NCI-H1105 (cell line): ENCODE data around the gene LBR.
"Not testable (repeated sequence)": the region's sequence is repeated elsewhere in the genome, so short reads cannot be mapped to it uniquely, and the experiment has no call there.

Source experiments
- DNase-seq: peaks from one replicate; lab custom pipeline; 2025; lab: John Stamatoyannopoulos, UW

LBR gene

DNA sequence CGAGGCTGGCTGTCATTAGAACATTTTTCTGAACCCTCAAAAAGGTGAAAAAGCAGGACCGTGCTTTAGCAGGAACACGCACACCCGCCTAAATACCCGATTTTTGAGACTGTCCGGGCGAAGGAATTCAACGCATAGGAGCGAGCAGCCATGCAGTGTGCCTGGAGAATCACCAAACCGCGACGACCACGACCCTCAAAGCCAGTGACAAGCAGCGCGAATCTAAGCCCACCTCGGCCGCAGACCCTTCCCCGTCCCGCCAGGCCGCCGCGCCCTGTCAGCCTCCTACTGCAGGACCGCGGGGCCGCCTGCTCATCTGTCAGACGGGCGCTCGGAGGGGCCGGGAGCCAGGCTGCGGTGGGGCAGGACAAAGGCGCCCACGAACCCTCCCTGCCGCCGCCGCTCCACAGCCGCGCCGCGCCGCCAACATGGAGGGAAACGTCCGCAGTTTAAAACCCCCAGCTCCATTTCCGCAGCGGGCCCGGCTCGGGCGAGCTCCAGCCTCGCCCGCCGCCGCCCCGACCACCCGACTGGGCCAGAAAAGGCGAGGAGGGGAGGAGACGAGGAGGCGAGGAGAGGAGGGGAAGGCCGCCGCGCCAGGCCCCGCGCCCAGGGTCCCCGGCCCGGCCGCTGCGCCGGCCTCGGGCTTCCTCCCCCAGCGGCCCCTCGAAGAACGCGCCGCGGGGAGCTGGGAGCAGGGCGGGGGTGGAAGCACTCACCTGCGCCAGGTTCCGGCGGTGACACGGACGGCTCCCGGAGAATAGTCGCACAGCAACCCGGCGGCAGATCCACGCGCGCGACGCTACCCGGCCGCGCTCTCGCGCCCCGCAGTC, at the start of gene LBR:
TSS of gene LBR (minus strand) at position 804 of the 833 bp plus-strand sequence. CDS start 3,963 bp downstream, outside the sequence.
- no peak for DNase-seq

DNA sequence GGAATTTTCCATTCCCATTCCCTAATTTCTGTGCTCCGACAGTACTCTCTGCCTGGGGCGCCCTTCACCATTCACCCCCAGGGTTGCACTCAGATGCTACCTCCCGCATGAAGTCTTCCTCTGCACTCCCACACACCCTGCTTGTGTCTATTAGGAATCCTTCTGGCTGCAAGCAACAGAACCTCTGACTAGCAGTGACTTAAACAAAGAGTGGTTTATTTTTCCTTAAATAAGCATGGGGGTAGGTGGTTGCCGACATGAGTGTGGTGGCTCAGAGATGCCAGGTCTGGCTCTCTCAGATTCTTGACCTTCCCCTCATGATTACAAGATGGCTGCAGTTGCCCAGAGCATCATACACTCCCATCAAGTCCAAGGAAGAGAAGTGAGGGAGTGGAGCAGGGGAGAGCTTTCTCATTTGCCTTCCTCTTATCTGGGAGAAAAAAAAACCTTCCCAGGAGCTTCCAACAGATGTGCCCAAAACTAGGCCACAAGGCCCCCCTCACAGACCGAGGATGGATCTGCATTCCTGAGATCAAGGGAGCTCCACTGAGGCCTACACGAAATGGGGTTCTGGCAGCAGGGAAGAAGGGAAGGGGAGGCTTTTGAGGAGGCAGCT, 49.6 kb upstream of the LBR start:
- DNase-seq = no peak

DNA sequence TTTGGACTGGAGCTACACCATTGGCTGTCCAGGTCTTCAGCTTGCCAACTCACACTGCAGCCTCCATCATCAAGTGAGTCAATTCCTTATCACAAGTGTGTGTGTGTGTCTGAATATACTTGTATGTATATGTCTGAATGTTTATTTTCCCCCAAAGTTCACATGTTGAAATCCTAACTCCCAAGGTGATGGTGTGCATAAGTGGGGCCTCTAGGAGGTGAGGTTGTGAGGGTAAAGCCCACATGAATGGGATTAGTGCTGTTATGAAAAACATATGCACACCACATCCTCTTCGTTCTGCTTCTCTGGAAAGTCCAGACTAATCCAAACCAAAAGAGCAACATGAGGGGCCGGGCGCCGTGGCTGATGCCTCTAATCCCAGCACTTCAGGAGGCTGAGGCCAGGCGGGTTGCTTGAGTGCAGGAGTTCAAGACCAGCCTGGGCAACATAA, 48.7 kb upstream of the LBR start:
- DNase-seq = no peak

DNA sequence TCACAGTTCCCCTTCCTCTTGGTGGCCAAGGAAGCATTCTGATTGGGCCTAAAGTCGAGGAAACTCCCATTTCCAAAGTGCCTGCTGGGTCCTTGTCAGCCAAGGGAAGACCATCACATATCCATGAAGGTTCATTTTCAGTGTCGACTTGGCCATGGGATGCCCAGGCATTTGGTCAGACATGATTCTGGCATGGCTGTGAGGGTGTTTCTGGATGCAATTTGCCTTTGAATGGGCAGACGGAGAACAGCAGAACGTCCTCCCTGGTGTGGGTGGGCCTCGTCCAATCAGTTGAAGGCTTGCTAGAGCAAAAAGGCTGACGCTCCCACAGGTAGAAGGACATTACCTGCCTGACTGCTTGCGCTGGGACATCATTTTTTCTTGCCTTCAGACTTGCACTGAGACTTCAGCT, 48.3 kb upstream of the LBR start:
- no peak for DNase-seq

DNA sequence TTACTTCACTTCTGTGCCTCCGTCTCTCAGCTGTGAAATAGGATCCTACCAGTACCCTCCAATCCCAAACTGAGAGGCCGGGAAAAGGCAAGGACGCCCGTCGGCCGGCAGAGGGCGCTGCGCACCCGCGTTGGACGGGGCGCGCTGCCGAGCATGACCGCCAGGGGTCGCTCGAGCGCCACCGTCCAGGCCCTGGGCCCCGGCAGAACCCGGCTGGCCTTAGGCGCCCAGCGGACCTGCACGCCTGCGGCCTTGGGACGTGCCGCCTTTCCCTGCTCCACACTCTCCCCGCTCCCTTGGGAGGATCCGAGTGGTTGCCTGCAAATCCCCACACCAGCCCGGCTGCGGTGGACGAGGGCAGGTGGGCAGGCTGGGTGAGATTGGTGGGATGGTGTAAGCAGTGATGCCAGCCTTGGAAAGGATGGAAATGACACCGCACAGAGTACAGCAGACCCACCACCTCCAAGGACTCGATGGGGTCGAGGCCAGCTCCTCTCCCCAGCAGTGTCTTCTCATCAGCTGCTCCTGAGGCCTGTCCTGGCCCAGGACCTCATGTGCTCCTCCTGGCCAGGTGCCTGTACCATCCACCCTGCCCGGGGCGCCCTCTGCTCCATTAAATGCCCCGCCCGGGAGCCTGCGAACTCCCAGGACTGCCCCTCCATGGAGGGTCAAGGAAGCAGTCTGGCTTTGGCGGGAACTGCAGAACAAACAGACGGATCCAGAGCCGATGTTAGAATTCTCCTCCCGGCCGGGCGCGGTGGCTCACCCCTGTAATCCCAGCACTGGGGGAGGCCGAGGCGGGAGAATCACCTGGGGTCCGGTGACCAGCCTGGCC, 47.4 kb upstream of the LBR start:
- peak; percentile 60 for DNase-seq

DNA sequence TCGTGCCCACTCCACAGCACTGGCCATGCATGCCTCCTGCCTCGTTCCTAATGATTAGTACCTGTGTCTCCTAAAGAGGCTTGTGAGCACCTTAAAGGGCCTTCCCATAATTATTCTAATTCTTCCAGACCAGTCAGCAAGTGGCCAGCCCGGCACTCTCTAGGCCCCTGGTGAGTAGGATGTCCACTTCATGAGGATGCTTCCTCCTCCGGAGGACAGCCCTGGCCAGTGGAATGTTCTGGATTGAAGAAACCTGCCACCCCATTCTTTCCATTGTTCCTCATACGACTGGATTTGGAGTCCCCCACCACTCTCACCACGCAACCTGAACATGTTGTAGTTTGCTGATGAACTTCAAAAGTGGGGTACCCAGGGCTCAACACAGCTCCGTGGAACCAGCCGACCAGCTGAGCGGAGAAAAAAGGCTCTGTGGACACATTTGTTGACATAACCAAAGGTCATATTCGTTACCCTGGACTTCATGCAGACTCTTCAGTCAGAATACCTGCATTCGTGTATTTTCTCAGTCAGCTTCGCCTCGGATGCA, 46.7 kb upstream of the LBR start:
- no peak for DNase-seq

DNA sequence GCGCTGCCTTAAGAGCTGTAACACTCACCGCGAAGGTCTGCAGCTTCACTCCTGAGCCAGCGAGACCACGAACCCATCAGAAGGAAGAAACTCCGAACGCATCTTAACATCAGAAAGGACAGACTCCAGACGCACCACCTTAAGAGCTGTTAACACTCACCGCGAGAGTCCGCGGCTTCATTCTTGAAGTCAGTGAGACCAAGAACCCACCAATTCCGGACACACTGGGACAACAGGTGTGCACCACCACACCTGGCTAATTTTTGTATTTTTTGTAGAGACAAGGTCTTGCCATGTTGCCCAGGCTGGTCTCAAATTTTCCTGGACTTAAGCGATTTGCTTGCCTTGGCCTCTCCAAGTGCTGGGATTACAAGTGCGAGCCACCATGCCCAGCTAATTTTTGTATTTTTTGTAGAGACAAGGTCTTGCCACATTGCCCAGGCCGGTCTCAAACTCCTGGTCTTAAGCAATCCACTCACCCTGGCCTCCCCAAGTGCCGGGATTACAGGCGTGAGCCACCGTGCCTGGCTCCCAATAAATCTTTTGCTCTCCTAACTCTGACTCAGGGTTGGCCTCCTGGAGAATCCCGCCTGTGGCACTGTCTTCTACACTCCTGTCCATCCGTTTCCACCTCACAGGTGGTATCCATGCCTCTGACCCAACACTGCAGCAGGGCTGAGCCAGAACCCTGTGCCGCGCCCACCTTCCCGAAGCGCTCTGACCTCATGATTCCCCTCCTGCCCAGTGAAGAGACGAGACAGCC, 46.0 kb upstream of the LBR start:
- not testable (repeated sequence) for DNase-seq

DNA sequence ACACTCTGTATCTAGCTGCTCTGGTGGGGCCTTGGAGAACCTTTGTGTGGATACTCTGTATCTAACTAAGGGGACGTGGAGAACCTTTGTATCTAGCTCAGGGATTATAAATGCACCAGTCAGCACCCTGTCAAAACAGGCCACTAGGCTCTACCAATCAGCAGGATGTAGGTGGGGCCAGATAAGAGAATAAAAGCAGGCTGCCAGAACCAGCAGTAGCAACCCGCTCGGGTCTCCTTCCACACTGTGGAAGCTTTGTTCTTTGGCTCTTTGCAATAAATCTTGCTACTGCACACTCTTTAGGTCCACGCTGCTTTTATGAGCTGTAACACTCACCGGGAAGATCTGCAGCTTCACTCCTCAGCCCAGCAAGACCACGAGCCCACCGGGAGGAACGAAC, 45.4 kb upstream of the LBR start:
- DNase-seq = not testable (repeated sequence)

DNA sequence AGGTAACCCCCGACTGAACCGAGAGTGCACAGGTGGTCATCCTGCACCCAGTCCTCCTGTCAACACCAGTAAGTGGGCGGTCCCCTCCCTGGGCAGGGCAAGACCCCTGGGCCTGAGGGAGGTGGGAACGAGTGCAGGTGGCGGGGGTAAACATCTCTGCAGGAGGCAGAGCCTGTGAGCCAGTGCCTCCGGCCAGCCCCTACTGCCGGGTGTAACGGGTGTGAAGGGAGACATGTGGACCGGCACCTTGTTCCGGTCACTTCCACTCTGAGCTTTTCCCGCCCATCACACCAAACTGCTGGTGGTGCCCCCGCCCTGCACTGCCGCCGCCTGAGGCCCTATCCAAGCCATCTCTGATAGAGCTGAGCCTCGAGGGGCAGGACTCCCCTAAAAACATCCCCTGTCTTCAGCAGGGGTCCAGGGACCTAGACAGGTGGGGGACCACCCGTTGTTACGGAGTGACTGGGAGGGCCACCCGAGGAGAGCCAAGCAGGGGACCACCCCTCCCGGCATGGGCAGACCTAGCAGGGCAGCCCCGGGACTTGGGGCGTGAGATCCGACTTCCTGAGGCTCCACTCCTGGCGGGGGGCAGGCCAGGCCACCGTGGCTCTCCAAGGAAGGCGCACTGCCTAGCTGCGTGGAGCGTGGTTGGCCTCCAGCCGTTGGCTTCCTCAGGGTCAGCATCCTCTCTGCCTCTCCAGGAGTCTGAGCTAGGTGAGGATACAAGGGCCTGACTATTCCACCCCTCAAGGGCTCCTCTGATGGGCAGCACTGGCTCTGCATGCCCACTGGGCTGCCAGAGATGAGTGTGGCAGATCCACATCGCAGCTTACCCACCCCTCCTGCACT, 43.8 kb upstream of the LBR start:
- no peak for DNase-seq

DNA sequence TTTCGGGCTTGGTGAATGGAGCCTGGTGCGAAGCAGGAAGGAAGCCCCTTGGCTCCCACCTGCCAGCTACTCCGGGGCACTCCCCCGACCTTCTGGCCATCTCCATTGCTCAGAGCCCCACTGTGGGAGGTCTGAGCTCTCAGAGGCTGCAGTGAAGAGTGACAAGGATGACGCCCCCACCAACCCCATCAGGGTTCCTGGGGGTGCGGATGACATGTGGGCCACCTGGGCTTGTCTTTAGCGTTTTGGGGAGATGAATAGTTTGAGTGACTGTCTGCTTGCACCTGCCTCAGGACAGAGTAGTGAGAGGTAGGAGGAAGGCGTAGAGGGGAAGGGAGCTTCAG, 43.2 kb upstream of the LBR start:
- DNase-seq = no peak

DNA sequence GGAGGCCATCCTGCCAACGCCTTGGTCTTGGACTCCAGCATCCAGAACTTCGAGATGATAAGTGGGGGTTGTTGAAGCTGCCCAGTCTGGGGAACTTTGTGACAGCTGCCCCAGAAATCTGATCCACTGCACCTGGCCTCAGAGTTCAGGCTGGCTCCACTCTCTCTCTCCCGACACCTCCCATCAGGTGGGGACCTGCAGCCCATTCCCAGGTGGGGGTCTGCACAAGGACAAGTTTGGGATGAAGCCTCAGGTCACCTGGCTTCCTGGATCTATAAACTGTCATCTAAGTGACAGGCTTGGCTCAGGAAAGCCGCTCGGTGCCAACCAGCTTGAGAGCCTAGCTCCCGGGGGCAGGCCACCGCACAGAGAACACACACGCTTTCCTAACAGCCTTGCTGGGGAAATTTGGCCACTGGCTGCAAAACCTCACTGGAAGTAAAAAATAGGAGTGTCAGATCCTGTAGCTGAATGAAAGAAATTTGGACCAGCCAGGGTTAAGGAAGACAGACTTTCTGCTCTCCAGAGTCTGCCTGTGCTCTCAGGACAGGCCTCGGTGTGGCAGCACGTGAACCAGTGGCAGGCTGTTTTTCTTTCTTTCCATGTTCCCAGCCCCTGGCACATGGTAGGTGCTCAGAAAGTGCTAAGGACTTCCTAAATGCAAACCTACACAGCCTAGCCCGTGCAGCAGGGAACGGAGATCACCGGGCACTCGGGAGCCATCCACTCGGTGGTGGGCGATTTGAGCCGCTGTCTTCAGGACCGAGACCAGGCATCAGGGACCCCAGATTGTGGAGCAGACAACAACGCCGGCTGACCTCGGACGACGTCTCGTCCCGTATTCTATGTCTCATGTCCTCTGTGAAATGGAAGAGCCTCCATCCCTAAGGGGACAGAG, 42.6 kb upstream of the LBR start:
- no peak for DNase-seq

DNA sequence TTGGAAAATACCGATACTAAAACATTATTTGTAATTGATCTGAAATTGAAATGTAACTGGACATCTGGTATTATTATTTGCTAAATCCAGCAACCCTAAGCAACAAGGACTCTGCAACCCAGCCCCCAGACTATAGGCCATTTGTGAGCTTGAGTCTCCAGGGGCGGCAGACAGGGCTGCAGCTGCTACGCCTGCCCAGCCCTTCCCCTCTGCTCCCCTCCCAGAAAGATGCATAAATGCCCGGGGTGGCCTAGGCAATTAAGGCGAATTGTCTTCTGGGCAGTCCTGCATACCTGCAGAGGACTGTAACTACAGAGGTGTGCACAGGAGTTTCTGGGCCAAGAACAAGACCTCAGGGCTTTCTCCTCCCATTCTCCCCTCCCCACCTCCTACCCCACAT, 41.2 kb upstream of the LBR start:
- no peak for DNase-seq

DNA sequence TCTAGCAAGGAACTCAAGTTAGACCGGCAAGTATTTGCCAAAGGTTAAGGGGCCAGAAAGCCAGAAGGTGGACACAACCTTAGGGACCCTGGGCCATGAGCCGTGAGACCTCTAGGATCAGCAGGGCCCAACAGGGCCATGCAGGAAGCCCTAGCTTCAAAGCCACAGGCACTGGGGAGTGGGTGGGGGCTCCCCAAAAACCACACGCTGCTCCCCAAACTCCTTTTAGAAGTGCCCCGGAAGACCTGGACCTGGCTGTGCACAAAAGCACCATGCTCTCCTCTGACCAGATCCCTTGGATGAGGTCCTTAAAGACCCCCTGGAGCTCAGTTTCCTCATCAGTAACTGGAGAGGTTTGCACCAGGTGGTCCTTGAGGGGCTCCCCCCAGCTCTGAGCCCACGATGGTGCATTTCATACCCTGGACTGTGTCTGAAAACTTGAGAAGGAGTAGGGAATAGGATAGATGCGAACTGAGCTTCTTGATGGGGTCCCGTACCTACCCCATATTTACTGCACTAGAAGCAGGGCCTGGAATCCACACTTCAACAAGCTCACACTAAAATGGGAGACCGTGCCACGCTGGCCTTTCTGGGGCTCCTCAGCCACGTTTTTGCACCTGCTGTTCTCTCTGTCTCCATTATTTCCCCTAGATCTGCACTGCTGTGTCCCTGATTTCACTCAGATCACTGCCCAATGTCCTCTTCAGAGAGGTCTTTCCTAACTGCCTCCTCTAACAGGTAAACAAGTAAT, 40.6 kb upstream of the LBR start:
- DNase-seq = no peak

DNA sequence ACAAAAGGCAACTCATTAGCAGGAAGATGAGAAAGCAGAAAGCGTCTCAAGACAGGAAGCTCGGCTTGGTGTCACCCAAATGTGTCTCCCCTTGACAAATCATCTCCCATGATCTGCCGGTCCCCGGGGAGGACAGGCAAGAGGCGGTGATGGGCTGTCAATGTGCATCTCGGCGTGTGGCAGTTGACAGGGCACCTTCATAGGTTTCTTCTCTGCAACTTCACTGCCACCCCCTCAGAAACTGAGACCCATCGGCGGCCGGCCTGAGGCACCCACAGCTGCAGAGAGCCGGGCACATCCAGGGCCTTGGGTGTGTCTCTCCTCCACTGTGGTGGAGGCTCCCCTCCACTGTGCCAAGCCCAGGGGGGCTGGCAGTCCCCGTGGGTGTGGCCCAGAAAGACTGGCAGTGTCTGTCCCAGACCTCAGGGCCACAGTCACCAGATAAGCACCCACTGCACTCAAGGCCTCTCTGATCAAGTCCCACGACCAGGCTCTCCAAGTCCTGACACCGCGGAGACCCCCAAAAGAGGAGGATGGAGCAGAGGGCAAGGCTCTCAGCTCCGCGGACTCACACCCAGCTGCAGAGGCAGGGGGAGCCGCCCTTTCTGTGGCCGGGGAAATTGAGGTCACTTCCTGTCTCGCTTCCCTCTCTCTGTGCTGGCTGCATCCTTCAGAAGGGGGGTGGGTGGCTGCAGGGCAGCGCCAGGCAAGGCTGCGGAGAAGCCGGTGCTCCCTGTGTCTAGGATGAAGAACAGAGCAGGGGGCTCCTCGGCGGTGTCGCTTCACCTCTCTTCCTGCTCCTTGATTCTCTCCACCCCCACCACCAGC, 39.6 kb upstream of the LBR start:
- no peak for DNase-seq

DNA sequence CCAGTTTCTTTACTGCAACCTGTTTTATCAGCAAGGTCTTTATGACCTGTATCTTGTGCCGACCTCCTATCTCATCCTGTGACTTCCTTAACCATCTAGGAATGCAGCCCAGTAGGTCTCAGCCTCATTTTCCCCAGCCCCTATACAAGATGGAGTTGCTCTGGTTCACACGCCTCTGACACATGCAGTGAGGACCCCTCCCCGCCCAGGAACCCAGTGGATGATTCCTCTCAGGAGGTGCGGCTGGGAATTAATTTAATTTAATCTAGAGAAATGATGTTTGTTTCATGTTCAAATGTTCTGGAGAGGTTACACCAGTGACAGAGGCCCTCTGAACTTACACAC, 39.0 kb upstream of the LBR start:
- DNase-seq = no peak

DNA sequence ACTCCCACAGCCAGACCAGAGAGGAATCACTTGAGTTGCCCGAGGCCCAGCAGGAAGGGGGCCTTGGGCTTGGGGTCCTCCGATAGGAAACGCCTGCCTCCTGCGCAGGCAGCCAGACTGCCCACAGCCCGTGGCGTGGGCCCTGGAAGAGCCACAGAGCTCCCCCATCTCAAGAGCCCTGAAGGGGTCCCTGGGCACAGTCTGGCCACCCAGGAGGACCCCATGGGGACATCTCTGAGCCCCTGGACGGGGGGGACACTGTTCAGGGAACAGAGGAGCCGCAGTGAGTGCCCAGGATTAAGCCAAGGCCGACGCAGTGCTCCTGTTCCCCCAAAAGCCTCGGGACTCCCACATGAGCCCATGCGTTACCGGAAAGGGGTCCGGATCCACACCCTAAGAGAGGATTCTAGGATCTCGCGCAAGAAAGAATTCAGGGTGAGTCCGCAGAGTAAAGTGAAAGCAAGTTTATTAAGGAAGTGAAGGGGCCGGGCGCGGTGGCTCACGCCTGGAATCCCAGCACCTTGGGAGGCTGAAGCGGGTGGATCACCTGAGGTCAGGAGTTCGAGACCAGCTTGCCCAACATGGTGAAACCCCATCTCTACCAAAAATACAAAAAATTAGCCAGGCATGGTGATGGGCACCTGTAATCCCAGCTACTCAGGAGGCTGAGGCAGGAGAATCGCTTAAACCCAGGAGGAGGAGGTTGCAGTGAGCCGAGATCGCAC, 38.1 kb upstream of the LBR start:
- no peak for DNase-seq
